NT2/D1 (cell line): ENCODE results near the gene NUP153.

Experiments used
- DNase-seq: peaks from one replicate; pipeline ENCODE4 v3.0.0-alpha.2; 2011; ENCODE audit warnings: low read depth, low spot score
- H3K27me3 ChIP-seq: 2 replicates; pipeline ENCODE4 v1.6.0; 2011; ENCODE audit warnings: mild to moderate bottlenecking; ENCODE audit not compliant: insufficient read length, insufficient read depth
- H3K36me3 ChIP-seq: 2 replicates; pipeline ENCODE4 v1.6.1; 2011; ENCODE audit warnings: mild to moderate bottlenecking, low read length, mixed read lengths; ENCODE audit not compliant: insufficient read depth, insufficient read length
- H3K4me1 ChIP-seq: 2 replicates; pipeline ENCODE4 v1.5.1; 2011; ENCODE audit not compliant: insufficient read depth, insufficient read length
- H3K4me3 ChIP-seq: 2 replicates; pipeline ENCODE4 v1.5.1; 2011; ENCODE audit warnings: low read depth; ENCODE audit not compliant: insufficient read length
- H3K9ac ChIP-seq: 2 replicates; pipeline ENCODE4 v1.6.0; 2011; ENCODE audit warnings: low read depth; ENCODE audit not compliant: insufficient read length
- H3K9me3 ChIP-seq: 2 replicates; pipeline ENCODE4 v1.5.1; 2011; ENCODE audit warnings: mild to moderate bottlenecking, low read length; ENCODE audit not compliant: insufficient read depth
- SUZ12 ChIP-seq: IDR thresholded peaks from 2 replicates; pipeline ENCODE4 v1.6.1; 2011; ENCODE audit not compliant: insufficient read length, insufficient read depth; ENCODE audit errors: extremely low read depth
- YY1 ChIP-seq: IDR thresholded peaks from 2 replicates; pipeline ENCODE4 v1.6.1; 2011; ENCODE audit not compliant: insufficient read length, insufficient read depth
- ZNF274 ChIP-seq: IDR thresholded peaks from 2 replicates; pipeline ENCODE4 v1.6.1; 2011; ENCODE audit warnings: mild to moderate bottlenecking, low read depth, low read length

Gene NUP153

DNA sequence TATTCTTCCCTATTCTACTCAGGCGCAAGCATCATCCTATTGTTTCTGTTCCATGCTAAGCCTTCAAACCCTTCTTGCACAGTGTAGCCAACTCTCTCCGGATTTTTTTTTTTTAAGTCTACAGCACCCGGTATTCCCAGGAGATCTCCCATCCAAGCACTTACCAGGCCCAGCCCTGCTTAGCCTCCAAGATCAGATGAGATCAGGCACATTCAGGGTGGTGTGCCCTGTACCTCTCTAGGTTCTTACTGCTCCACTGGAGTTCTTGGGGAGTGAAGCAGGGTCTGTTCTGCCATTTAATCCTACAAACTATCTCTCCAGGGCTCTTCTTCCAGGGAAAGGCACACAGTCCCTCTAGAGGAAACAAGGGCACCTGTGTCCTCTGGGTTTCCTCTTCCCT lies 14.9 kb upstream of the NUP153 start:
- TF ChIP-seq ZNF274: no peak
- TF ChIP-seq YY1: no peak
- no peak for TF ChIP-seq SUZ12
- DNase-seq: no peak
- Histone ChIP-seq H3K9ac (no peak overlapping the region), H3K36me3 (no peaks in the 10 kb centered on the region), H3K4me3 (no peak overlapping the region), H3K4me1 (no peaks in the 10 kb centered on the region), H3K9me3 (no peaks in the 10 kb centered on the region), H3K27me3 (no peaks in the 10 kb centered on the region)

DNA sequence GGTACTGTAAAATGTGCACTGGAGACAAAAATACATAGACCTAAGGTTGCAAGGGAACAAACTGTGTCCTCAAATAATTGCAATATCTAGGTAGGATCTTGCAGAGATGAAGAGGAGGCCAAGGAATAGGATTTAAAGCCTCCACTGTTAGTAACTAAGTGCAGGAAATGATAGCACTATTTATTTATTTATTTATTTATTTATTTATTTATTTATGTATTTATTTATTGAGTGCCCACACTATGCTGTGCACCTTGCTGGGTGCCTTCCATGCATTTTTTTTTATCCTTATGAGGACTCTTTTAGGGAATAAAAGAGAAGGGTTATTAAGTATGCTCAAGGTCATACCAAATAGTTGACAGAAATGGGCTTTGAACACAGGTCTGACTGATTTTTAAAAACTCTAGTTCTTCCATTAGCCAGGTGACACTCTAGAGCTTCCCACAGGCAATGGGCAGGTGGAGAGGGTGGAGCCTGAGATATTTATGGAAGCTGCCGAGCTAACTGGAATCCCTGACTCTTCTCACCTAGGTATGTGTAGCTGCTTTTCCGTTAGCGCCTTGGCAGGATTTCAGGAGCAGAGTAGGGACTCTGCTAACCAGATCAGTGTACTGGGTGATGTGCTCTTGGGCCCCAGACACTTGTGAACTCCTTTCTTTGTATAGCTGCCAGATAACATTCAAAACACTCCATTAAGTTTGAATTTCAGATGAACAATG lies 12.8 kb upstream of the NUP153 start:
- DNase-seq: no peak
- Histone ChIP-seq H3K36me3 (no peaks in the 10 kb centered on the region), H3K9ac (no peak overlapping the region), H3K4me3 (no peak overlapping the region), H3K27me3 (no peaks in the 10 kb centered on the region), H3K9me3 (no peaks in the 10 kb centered on the region), H3K4me1 (no peaks in the 10 kb centered on the region)
- TF ChIP-seq YY1 (no peak), SUZ12 (no peak), ZNF274 (no peak)

DNA sequence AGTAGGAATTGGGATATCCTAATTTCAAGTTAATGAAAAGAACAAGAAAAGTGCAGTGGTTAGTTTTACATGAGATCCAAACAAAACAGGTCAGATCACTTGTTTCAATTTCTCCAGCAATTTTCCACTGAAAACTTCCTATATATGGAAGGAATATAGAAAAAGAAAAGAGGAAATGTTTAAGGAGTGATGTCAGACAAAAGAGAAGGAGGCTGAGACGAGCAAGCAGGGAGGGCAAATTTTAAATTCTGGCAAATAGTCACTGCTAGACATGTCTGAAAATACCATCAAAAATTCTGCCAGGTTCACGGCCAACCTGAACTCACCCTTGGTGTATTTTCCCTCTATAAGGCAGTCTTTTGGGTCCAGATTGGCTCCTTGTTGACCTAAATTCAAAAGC lies 9.5 kb upstream of the NUP153 start:
- H3K4me1 ChIP-seq: no peaks in the 10 kb centered on the region
- DNase-seq: no peak
- TF ChIP-seq ZNF274: no peak
- TF ChIP-seq YY1: no peak
- no peak overlapping the region for H3K9ac ChIP-seq
- H3K36me3 ChIP-seq: no peaks in the 10 kb centered on the region
- no peaks in the 10 kb centered on the region for H3K27me3 ChIP-seq
- H3K4me3 ChIP-seq: no peak overlapping the region
- no peaks in the 10 kb centered on the region for H3K9me3 ChIP-seq

DNA sequence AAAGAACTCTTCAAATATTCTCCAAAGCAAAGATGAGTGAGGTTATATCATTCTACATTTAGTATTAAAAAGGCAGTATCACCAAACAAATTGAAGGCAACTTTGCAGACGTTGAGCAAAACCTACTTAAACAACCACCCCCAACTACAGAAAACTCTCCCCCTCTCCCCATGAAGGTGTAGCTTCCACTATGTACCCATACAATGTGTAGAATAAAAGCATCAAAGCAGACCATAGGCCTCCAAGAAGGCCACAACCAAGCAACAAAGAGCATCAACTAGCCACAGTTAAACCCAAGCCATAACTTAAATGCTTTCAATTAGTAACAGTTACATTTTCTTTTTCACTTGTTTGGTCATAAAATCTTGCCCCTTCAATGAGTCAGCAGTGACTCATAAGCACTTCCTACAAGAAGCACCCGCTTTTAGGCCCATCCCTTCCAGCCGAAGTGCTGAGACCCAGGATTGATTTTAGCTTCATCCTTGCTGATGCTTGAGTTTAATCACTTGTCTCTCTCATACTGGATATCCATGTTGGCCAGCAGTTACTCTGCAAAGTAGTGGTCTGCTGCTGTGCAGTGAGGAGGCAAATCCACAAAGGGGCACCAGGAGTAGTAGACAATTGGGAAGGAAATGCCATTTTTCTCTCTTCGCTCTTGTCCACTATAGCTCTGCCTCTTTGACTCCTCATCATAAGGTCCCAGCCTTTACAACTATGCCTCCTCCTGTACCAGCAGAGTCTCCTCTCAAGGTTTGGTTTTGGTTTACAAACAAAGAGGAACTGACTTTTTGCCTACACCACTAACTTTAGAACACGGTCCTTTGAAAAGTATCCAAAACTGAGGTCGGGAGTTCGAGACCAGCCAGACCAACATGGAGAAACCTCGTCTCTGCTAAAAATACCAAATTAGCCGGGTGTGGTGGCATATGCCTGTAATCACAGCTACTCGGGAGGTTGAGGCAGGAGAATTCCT lies 8.4 kb upstream of the NUP153 start:
- Histone ChIP-seq H3K4me3 (no peak overlapping the region), H3K36me3 (no peaks in the 10 kb centered on the region), H3K4me1 (no peaks in the 10 kb centered on the region), H3K9ac (no peak overlapping the region), H3K9me3 (no peaks in the 10 kb centered on the region), H3K27me3 (no peaks in the 10 kb centered on the region)
- TF ChIP-seq YY1 (no peak), SUZ12 (no peak), ZNF274 (no peak)
- DNase-seq: peak; percentile 3

DNA sequence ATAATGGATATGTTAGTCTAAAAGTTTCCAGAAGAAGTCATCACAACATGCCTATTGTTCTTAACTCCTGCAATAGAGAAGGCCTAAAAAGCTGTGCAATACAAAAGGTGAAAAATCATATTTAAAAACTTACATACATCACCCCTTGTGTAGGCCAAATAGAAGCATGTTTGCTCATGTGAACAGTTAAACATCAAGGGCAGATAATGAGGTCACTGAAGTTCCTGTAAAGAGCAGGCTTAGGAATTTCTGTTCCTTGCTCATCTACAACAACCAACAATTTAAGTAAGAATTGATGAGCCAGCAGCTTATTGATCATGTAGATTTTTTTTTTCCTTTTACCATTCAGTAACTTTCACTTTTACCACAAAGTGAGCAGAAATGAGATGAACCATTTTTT lies 7.5 kb upstream of the NUP153 start:
- no peaks in the 10 kb centered on the region for H3K27me3 ChIP-seq
- H3K36me3 ChIP-seq: no peaks in the 10 kb centered on the region
- no peak for DNase-seq
- no peak overlapping the region for H3K4me3 ChIP-seq
- H3K9ac ChIP-seq: no peak overlapping the region
- no peak for TF ChIP-seq SUZ12
- no peak for TF ChIP-seq ZNF274
- TF ChIP-seq YY1: no peak
- no peaks in the 10 kb centered on the region for H3K9me3 ChIP-seq
- no peaks in the 10 kb centered on the region for H3K4me1 ChIP-seq

DNA sequence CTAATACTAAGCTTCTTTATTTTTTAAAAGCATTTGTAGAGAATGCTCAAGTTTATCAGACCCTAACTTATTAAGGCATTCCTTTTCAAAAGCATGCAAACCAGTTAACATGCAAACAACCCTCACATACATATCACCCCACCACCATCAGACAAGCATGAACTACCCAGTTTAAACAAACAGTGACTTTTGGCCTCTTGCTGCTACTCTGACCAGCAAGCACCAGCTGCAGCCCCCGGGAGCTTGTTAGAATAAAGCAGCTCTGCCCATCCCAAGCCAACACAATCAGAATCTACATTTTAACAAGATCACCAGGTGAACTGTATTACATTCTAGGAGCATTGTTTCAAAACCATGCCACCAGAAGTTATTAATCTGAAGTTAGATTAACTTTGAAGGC lies 5.9 kb upstream of the NUP153 start:
- no peaks in the 10 kb centered on the region for H3K36me3 ChIP-seq
- H3K9me3 ChIP-seq: no peaks in the 10 kb centered on the region
- TF ChIP-seq SUZ12 (no peak), YY1 (no peak), ZNF274 (no peak)
- DNase-seq: no peak
- H3K9ac ChIP-seq: no peak overlapping the region
- H3K27me3 ChIP-seq: no peaks in the 10 kb centered on the region
- H3K4me3 ChIP-seq: no peak overlapping the region
- no peaks in the 10 kb centered on the region for H3K4me1 ChIP-seq

DNA sequence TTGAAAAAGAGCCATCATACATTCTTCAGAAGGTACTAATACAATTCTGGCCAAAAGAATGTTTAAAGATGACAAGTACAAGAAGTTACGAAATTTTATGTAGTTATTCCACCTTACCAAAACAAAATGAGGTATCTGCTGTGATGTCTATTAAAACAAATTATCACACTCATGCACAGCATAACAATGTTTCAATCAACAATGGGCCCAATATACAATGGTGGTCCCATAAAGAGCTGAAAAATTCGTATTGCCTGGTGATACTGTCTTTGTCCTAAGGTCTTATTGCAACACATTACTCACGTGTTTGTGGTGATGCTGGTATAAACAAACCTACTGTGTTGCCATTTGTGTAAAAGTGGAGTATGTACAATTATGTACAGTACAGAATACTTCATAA lies 3.6 kb upstream of the NUP153 start:
- TF ChIP-seq YY1: no peak
- no peak for TF ChIP-seq SUZ12
- TF ChIP-seq ZNF274: no peak
- no peak for DNase-seq
- Histone ChIP-seq H3K9ac (no peak overlapping the region), H3K36me3 (no peaks in the 10 kb centered on the region), H3K4me1 (no peaks in the 10 kb centered on the region), H3K4me3 (no peak overlapping the region), H3K9me3 (no peaks in the 10 kb centered on the region), H3K27me3 (no peaks in the 10 kb centered on the region)
